GM12873 (cell line): Measurements from ENCODE around the gene TSR2.
A peak's percentile ranks its signal among the peaks of the same experiment; 100 is the strongest.

ENCODE experiments used
- TF ChIP-seq, protein P1 (sequence below): IDR thresholded peaks from 2 replicates; pipeline ENCODE4 v1.5.1; 2012; ENCODE audit warnings: low read depth, mild to moderate bottlenecking, moderate library complexity, low read length, control low read depth; ENCODE audit not compliant: insufficient read depth; ENCODE audit errors: missing control alignments

TSR2 gene

DNA sequence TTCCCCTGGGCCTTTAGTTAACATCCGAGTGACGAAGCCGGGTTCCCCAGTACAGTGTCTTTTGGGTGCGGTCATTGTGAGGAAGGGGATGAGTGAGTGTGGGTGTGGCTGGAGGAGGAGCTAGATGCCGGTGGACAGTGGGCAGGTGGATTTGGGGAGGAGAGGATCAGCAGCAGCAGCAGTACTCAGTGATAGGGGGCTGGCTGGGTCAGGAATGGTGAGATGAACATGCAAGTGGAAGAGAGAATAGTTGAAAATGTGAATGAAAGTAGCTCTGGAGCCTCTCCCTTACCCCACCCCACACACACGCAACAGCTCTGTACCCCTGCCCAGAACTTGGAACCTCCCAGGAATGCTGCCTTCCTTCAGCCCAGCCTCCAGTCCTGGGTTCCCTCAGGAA, 4.5 kb downstream of the TSR2 start:
- TF ChIP-seq, protein P1, sequence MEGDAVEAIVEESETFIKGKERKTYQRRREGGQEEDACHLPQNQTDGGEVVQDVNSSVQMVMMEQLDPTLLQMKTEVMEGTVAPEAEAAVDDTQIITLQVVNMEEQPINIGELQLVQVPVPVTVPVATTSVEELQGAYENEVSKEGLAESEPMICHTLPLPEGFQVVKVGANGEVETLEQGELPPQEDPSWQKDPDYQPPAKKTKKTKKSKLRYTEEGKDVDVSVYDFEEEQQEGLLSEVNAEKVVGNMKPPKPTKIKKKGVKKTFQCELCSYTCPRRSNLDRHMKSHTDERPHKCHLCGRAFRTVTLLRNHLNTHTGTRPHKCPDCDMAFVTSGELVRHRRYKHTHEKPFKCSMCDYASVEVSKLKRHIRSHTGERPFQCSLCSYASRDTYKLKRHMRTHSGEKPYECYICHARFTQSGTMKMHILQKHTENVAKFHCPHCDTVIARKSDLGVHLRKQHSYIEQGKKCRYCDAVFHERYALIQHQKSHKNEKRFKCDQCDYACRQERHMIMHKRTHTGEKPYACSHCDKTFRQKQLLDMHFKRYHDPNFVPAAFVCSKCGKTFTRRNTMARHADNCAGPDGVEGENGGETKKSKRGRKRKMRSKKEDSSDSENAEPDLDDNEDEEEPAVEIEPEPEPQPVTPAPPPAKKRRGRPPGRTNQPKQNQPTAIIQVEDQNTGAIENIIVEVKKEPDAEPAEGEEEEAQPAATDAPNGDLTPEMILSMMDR, result no peak

- TF ChIP-seq, protein P1, result no peak
These were observed 5.9 kb downstream of the TSR2 start for GRCh38 chrX:54446084-54446483.

DNA sequence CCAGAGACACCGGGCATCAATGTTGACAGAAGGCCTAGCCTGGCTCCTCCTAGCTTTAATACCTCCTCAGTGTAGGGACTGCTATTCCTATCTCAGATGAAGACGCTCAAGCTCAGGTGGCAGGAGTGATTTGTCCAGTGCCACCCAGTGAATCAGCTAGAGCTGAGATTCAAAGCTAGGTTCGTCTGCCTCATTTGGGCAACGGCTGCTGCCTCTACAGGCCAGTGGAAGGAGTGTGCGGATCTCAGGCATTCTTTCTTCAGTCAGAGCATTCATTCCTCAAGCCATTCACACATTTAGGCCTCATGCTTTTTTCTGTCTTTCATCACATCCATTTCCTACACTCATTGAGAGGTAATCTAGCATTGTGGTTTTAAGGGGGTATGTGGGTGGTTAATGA, 7.3 kb downstream of the TSR2 start:
- TF ChIP-seq, protein P1, result peak; percentile 26

- TF ChIP-seq, protein P1, result no peak
These were observed 9.7 kb downstream of the TSR2 start for GRCh38 chrX:54449929-54450328.

- TF ChIP-seq, protein P1, result peak; percentile 40
These were observed 12.7 kb downstream of the TSR2 start for GRCh38 chrX:54452920-54453319.

- TF ChIP-seq, protein P1, result no peak
These were observed 30.0 kb downstream of the TSR2 start for GRCh38 chrX:54470054-54470760.

DNA sequence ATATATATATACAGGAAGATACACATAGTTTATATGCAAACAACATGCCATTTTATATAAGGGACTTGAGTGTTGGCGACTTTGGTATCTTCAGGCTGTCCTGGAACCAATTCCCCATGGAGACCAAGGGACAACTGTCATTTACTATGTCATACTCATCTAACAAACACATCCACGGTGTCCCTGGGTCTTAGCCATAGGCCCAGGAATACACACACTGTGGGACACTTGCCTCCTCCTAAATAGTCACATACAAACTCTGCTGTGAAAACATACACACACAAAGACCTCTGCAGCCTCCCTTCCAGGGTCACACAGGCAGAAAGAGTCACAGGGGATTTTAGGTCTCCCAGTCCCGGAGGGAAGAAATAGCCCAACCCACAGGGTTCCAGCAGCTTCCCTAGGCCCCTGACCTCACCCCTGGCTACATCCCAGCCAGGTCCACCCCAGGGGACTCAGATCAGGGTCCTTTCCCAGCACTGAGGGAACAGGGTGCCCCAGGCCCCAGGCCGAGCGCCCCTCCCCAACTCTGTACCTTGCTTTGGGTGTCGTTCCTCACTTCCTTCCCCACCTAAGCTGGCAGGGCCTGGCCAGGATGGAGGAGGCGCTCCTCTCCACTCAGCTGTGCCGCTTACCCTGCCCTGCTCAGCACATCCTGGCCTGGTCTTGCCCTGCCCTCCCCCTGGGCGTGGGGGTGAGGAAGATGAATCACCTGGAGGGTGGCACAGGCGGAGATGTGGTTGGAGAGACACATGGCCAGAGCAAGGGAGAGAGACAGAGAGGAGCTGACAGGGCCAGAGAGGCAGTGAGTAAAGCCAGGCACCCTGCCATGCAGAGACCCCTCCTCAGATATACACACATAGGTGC, 34.0 kb downstream of the TSR2 start:
- TF ChIP-seq, protein P1, result no peak
